ENCODE measurements around the gene REEP6.
"Not testable (repeated sequence)": the region's sequence is repeated elsewhere in the genome, so short reads cannot be mapped to it uniquely, and the experiment has no call there.

The REEP6 gene

GRCh38 chr19:1473085-1473851 lies 17.7 kb upstream of the REEP6 start:
- DNase-seq, result no peak

- DNase-seq, result no peak
Measured at GRCh38 chr19:1474011-1474764, 16.8 kb upstream of the REEP6 start.

- DNase-seq, result no peak
Measured at GRCh38 chr19:1474765-1475351, 16.1 kb upstream of the REEP6 start.

- no peak for DNase-seq
Measured at GRCh38 chr19:1475751-1476437, 15.1 kb upstream of the REEP6 start.

GRCh38 chr19:1477056-1477455 lies 13.9 kb upstream of the REEP6 start:
- not testable (repeated sequence) for DNase-seq

GRCh38 chr19:1478934-1479707 lies 11.9 kb upstream of the REEP6 start, which contains the start of gene C19orf25:
Gene C19orf25, minus strand, starts transcription at chr19:1479215. Its CDS starts 312 bp downstream, at chr19:1478903.
- peak; percentile 85 to 87 for DNase-seq

- no peak for DNase-seq
Measured at GRCh38 chr19:1481224-1481892, 9.6 kb upstream of the REEP6 start.

- DNase-seq, result no peak
Measured at GRCh38 chr19:1481893-1482360, 9.1 kb upstream of the REEP6 start.

GRCh38 chr19:1482361-1483130 lies 8.4 kb upstream of the REEP6 start:
- no peak for DNase-seq

- no peak for DNase-seq
Measured at GRCh38 chr19:1483131-1483978, 7.6 kb upstream of the REEP6 start.

GRCh38 chr19:1483979-1484428 lies 7.0 kb upstream of the REEP6 start:
- DNase-seq, result no peak

- DNase-seq, result no peak
Measured at GRCh38 chr19:1486720-1487575, 4.0 kb upstream of the REEP6 start.

- DNase-seq, result no peak
Measured at GRCh38 chr19:1487576-1488281, 3.3 kb upstream of the REEP6 start.

GRCh38 chr19:1488282-1488601 lies 2.7 kb upstream of the REEP6 start:
- no peak for DNase-seq

- no peak for DNase-seq
Measured at GRCh38 chr19:1489463-1490310, 1.3 kb upstream of the REEP6 start.

- peak; percentile 99 to 100 for DNase-seq
Measured at GRCh38 chr19:1490311-1491113, 469 bp upstream of the REEP6 start, which contains the start of gene PCSK4. Gene PCSK4, minus strand, starts transcription at chr19:1490350. Its CDS starts 4 bp downstream, at chr19:1490346.
